ENCODE results near the gene CYB5B.

CYB5B gene

GRCh38 chr16:69412287-69412686 lies 12.1 kb upstream of the CYB5B start:
- TF ChIP-seq, protein P1, sequence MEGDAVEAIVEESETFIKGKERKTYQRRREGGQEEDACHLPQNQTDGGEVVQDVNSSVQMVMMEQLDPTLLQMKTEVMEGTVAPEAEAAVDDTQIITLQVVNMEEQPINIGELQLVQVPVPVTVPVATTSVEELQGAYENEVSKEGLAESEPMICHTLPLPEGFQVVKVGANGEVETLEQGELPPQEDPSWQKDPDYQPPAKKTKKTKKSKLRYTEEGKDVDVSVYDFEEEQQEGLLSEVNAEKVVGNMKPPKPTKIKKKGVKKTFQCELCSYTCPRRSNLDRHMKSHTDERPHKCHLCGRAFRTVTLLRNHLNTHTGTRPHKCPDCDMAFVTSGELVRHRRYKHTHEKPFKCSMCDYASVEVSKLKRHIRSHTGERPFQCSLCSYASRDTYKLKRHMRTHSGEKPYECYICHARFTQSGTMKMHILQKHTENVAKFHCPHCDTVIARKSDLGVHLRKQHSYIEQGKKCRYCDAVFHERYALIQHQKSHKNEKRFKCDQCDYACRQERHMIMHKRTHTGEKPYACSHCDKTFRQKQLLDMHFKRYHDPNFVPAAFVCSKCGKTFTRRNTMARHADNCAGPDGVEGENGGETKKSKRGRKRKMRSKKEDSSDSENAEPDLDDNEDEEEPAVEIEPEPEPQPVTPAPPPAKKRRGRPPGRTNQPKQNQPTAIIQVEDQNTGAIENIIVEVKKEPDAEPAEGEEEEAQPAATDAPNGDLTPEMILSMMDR (IDR thresholded peaks at IDR 0.05; ENCODE audit: poor library complexity, severe bottlenecking) = no peak
- H3K36me3 ChIP-seq (ENCODE audit: low read depth) = no peaks in the 10 kb centered on the region
- DNase-seq (ENCODE audit: low spot score) (no peak), ATAC-seq (ENCODE audit: low read depth) (no peak)
- H3K27me3 ChIP-seq (ENCODE audit: insufficient read depth, poor library complexity, severe bottlenecking) = no peaks in the 10 kb centered on the region
- peaks cover 19% of the 10 kb centered on the region for H3K4me1 ChIP-seq (ENCODE audit: insufficient read depth, poor library complexity, severe bottlenecking)
- no peak overlapping the region for H3K4me3 ChIP-seq (ENCODE audit: severe bottlenecking)
- H3K27ac ChIP-seq (ENCODE audit: poor library complexity, severe bottlenecking) = no peak overlapping the region
- H3K9me3 ChIP-seq (ENCODE audit: severe bottlenecking) = no peaks in the 10 kb centered on the region

DNA sequence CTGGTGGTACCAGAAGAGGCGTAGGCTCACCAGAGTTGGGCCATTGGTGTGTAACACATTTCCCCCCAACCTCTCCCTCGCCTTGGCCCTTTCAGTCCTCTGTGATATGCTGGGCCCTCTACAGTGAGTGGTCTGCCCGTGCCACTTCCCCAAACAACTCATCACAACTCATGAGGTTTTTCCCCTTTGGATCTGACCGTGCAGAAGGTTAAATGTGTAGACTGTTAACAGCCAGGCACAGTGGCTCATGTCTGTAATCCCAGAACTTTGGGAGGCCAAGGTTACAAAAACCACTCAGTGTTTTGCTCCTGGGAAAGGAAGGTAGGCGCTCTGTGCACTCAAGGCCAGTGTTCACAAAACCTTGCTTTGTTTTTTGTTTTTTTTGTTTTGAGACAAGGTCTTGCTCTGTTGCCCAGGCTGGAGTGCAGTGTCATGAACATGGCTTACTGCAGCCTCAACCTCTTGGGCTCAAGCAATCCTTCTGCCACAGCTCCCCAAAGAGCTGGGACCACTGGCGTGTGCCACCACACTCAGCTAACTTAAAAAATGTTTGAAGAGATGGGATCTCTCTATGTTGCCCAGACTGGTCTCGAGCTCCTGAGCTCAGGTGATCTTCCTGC lies 11.3 kb upstream of the CYB5B start:
- no peak for ATAC-seq (ENCODE audit: low read depth)
- H3K27me3 ChIP-seq (ENCODE audit: insufficient read depth, poor library complexity, severe bottlenecking) = no peaks in the 10 kb centered on the region
- H3K27ac ChIP-seq (ENCODE audit: poor library complexity, severe bottlenecking) = no peak overlapping the region
- no peaks in the 10 kb centered on the region for H3K9me3 ChIP-seq (ENCODE audit: severe bottlenecking)
- TF ChIP-seq, protein P1 (IDR thresholded peaks at IDR 0.05; ENCODE audit: poor library complexity, severe bottlenecking) = no peak
- no peak overlapping the region for H3K4me3 ChIP-seq (ENCODE audit: severe bottlenecking)
- H3K36me3 ChIP-seq (ENCODE audit: low read depth) = no peaks in the 10 kb centered on the region
- DNase-seq (ENCODE audit: low spot score) = no peak
- peaks cover 17% of the 10 kb centered on the region for H3K4me1 ChIP-seq (ENCODE audit: insufficient read depth, poor library complexity, severe bottlenecking)

GRCh38 chr16:69417520-69418199 lies 6.8 kb upstream of the CYB5B start:
- no peak overlapping the region for H3K4me3 ChIP-seq (ENCODE audit: severe bottlenecking)
- no peaks in the 10 kb centered on the region for H3K4me1 ChIP-seq (ENCODE audit: insufficient read depth, poor library complexity, severe bottlenecking)
- H3K9me3 ChIP-seq (ENCODE audit: severe bottlenecking) = no peaks in the 10 kb centered on the region
- ATAC-seq (ENCODE audit: low read depth) (peak; percentile 42; the same call in 1 of the 3 replicates), DNase-seq (ENCODE audit: low spot score) (no peak)
- no peaks in the 10 kb centered on the region for H3K27me3 ChIP-seq (ENCODE audit: insufficient read depth, poor library complexity, severe bottlenecking)
- H3K36me3 ChIP-seq (ENCODE audit: low read depth) = no peaks in the 10 kb centered on the region
- no peak overlapping the region for H3K27ac ChIP-seq (ENCODE audit: poor library complexity, severe bottlenecking)
- TF ChIP-seq, protein P1 (IDR thresholded peaks at IDR 0.05; ENCODE audit: poor library complexity, severe bottlenecking) = no peak

GRCh38 chr16:69419956-69420355 lies 4.5 kb upstream of the CYB5B start:
- TF ChIP-seq, protein P1 (IDR thresholded peaks at IDR 0.05; ENCODE audit: poor library complexity, severe bottlenecking) = no peak
- no peaks in the 10 kb centered on the region for H3K36me3 ChIP-seq (ENCODE audit: low read depth)
- no peaks in the 10 kb centered on the region for H3K9me3 ChIP-seq (ENCODE audit: severe bottlenecking)
- no peaks in the 10 kb centered on the region for H3K27me3 ChIP-seq (ENCODE audit: insufficient read depth, poor library complexity, severe bottlenecking)
- H3K4me3 ChIP-seq (ENCODE audit: severe bottlenecking) = no peak overlapping the region
- no peak overlapping the region for H3K27ac ChIP-seq (ENCODE audit: poor library complexity, severe bottlenecking)
- H3K4me1 ChIP-seq (ENCODE audit: insufficient read depth, poor library complexity, severe bottlenecking) = no peaks in the 10 kb centered on the region
- DNase-seq (ENCODE audit: low spot score) (no peak), ATAC-seq (ENCODE audit: low read depth) (no peak)

DNA sequence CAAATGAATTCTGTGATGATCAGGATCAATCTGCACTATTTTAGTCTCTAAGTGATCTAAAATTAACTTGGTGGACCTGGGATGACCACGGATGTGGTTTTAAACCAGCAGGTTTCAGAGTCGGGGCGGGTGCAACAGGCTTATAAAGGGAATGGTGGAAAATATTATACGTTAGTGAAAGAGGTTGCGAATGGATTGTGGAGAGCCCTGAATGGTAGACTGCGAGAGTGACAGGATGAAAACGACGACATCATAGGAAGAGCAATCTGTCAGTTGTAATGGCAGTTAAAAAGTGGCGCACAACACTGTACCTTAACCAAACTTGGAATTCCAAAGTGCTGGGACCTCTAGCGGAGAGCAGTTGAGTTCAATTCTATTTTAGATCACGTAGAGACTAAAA lies 1.2 kb upstream of the CYB5B start:
- no peaks in the 10 kb centered on the region for H3K9me3 ChIP-seq (ENCODE audit: severe bottlenecking)
- no peak for ATAC-seq (ENCODE audit: low read depth)
- H3K36me3 ChIP-seq (ENCODE audit: low read depth) = peaks cover 22% of the 10 kb centered on the region
- peaks cover 6% of the 10 kb centered on the region for H3K4me1 ChIP-seq (ENCODE audit: insufficient read depth, poor library complexity, severe bottlenecking)
- H3K27ac ChIP-seq (ENCODE audit: poor library complexity, severe bottlenecking) = no peak overlapping the region
- DNase-seq (ENCODE audit: low spot score) = no peak
- TF ChIP-seq, protein P1 (IDR thresholded peaks at IDR 0.05; ENCODE audit: poor library complexity, severe bottlenecking) = no peak
- H3K4me3 ChIP-seq (ENCODE audit: severe bottlenecking) = no peak overlapping the region
- no peaks in the 10 kb centered on the region for H3K27me3 ChIP-seq (ENCODE audit: insufficient read depth, poor library complexity, severe bottlenecking)
